ENCODE measurements around the gene AEN. TPM values are rescaled to one million over a fixed set of nuclear protein-coding genes. Genes with fewer than 3 reads are reported as not detected.

Gene AEN
- total RNA-seq, 1 donor from 2014 or later, result 61.5 TPM

GRCh38 chr15:88661041-88661700, 40.0 kb downstream of the AEN start:
- DNase-seq (ENCODE audit: extremely low read depth, low read depth, low spot score), result no peak

DNA sequence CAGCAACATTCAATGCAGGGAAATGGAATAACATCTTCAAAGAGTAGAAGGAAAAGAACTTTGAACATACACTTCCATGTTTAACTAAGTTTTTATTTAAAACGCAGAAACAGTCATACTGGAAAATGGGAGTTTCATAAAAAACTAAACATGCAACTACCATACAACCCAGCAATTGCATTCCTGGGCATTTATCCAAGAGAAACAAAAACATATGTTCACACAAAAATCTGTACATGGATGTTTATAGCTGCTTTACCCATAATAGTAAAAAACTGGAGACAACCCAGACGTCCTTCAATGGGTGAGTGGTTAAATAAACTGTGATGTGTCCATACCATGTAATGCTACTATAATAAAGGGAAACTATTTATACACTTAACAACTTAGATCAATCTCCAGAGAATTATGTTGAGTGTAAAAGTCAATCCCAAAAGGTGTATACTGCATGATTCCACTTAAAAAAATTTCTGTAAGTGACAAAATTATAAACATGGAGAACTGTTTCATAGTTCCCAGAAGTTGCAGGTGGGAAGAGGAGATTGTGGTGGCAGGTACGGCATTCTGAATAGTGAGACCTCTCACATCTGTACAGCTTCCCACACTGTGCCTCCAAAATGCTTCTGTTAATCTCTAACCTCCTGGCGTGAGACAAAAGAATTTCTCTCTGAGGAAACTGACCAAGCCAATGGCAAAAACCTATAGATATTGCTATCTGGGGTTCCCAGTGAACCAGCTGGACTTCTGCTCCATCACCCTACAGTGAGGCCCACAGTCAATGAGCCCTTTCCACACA, 40.8 kb downstream of the AEN start:
- DNase-seq (ENCODE audit: extremely low read depth, low read depth, low spot score), result no peak

DNA sequence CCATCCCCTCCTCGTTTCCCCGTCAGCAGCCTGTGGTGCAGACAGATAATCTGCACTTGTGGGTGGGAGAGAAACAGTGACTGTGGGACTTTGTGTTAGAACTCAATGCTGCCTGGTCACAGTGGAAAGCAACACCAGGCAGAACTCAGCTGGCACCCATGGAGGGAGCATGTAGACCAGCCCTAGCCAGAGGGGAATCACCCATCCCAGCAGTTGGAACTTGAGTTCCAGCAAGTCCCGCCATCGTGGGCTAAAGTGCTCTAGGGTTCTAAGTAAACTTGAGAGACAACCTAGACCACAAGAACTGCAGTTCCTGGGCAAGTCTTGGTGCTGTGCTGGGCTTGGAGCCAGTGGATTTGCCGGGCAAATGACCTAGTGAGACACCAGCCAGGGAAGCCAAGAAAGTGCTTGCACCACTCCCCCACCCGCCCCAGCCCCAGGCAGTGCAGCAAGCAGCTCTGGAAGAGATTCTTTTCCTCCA, 42.0 kb downstream of the AEN start:
- DNase-seq (ENCODE audit: extremely low read depth, low read depth, low spot score), result no peak

- no peak for DNase-seq (ENCODE audit: extremely low read depth, low read depth, low spot score)
Observed at GRCh38 chr15:88664151-88664778, 43.1 kb downstream of the AEN start.

DNA sequence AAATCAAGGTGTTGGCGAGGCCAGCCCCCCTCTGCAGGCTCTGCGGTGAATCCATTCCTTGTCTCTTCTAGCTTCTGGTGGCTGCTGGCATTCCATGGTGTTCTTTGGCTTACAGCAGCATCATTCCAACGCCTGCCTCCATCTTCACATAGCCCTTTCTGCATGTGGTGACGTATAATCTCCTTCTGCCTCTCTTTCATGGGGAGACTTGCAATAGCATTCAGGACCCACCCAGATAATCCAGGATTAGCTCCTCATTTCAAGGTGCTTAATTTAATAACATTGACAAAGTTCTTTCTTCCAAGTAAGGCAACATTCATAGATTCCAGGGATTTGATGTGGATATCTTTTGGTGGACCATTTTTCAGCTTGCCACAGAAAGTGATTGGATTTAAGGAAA, 53.5 kb downstream of the AEN start:
- DNase-seq (ENCODE audit: extremely low read depth, low read depth, low spot score), result no peak

DNA sequence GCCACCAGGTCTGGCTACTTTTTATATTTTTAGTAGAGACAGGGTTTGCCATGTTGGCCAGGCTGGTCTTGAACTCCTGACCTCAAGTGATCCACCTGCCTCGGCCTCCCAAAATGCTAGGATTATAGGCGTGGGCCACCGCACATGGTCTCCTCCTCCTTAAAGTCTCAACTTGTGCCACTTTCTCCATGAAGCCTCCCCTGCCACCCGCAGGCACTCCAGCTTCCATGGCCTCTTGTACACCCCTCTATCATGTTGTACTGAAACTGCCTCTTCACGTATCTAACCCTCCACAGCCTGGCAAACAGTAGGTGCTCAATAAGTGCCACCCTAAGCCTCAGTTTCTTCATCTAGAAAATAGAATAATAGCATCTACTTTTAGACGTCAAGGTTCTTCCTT, 57.6 kb downstream of the AEN start:
- no peak for DNase-seq (ENCODE audit: extremely low read depth, low read depth, low spot score)

GRCh38 chr15:88680241-88681001, 59.3 kb downstream of the AEN start:
- no peak for DNase-seq (ENCODE audit: extremely low read depth, low read depth, low spot score)

GRCh38 chr15:88681610-88682221, 60.6 kb downstream of the AEN start:
- DNase-seq (ENCODE audit: extremely low read depth, low read depth, low spot score), result no peak

Other genes starting within 250 kb of the AEN start
- 17.9 and 19.8 TPM in 2 replicates for gene MRPL46, start 154.0 kb upstream of the AEN start, total RNA-seq
- 28.9 and 54.1 TPM in 2 replicates for gene MRPS11, start 153.6 kb upstream of the AEN start, total RNA-seq
- 4.1 and 5.0 TPM in 2 replicates for gene DET1, start 74.7 kb upstream of the AEN start, total RNA-seq
- 11.2 and 36.5 TPM in 2 replicates for gene ISG20, start 17.7 kb downstream of the AEN start, total RNA-seq
- gene ACAN, start 182.1 kb downstream of the AEN start, total RNA-seq, result 0.19 and 2.2 TPM in 2 replicates